Iris pigment epithelial cell (primary cell): ENCODE data around the gene FYB1.
"Not testable (repeated sequence)": the region's sequence is repeated elsewhere in the genome, so short reads cannot be mapped to it uniquely, and the experiment has no call there.

Source experiments
- DNase-seq: peaks from one replicate; pipeline ENCODE4 v3.0.0-alpha.2; 2011; ENCODE audit warnings: low read depth

Gene FYB1

GRCh38 chr5:39226558-39226957 lies 7.2 kb upstream of the FYB1 start:
- no peak for DNase-seq

GRCh38 chr5:39226100-39226451 lies 6.7 kb upstream of the FYB1 start:
- no peak for DNase-seq

GRCh38 chr5:39225405-39226099 lies 6.2 kb upstream of the FYB1 start:
- no peak for DNase-seq

GRCh38 chr5:39224196-39224761 lies 4.9 kb upstream of the FYB1 start:
- peak; percentile 84 for DNase-seq

DNA sequence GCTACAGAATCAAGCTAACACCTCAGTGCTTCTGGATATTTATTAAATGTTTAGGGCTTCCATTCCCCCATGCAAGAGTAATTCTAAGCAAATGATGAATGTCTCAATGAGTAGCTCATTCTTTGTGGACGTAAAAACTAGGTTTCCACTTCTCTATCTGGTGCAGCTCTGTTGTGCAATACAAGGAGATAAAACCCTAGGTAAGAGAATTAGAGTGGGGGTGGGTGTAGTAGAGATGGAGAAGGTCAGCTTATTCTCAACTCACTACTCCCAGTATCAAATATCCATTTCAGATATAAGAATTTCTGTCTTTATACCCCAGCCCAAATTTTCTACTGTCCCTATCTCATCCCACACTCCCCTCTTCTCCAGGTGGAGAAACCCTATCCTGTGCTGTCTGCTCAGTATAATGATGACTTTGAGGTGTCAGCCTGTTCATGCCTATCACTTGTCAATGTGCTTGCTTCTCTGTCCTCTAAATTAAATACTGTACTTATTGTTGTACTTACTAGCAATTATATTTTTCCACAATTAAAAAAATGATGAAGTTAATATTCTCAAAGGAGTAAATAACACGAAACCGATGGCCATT lies 4.3 kb upstream of the FYB1 start:
- DNase-seq, result no peak

DNA sequence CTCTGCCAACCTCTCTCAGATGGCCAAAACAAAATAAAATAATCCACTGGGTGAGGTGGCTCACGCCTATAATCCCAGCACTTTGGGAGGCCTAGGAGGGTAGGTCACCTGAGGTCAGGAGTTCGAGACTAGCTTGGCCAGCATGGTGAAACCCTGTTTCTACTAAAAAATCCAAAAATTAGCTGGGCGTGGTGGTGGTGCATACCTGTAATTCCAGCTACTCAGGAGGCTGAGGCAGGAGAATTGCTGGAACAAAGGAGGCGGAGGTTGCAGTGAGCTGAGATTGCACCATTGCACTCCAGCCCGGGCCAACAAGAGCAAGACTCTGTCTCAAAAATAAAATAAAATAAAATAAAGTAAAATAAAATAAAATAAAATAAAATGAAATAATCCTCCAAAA lies 2.3 kb upstream of the FYB1 start:
- not testable (repeated sequence) for DNase-seq

- no peak for DNase-seq
Measured at GRCh38 chr5:39220280-39221030, 1.1 kb upstream of the FYB1 start.

DNA sequence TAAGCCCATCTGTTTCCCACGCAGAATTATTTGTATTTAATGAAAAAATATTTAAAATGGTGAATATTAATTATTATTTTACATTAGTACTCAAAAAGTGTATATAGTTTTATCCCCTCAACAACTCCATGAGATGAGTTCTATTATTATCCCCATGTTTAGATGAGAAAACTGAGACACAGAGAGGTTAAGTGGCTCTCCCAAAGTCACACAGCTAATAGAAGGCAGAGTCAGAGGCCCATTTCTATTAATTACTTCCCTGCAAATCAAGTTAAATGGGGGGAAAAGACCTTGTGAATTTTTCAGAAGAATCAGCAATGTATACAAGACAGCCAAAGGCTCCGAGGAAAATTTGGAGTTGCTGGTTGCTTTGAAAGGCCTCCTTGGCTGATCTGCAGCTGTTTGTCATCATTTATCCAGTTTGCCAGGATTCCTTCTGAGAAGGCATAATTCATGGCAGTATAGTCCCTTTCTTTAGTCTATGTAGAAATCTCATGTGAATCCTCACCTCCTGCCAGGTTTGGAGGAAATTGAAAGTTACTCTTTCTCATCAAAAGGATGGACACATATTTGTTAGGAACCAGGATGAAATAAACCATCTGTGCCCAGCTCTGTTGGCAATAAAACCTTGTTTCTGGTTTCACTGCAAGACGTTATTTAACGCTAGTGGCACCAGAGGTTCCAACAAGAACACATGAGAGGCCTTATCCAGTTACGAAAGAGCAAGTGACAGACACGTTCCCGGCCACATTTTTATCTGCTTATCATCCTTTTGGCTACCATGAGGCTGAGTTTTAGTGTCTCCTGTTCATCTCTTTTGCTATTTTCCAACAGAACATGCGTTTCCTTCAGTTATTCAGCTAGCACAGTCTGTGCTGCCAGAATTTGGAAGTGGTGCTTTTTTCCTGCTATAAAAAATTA lies 621 bp downstream of the FYB1 start:
- DNase-seq, result no peak

DNA sequence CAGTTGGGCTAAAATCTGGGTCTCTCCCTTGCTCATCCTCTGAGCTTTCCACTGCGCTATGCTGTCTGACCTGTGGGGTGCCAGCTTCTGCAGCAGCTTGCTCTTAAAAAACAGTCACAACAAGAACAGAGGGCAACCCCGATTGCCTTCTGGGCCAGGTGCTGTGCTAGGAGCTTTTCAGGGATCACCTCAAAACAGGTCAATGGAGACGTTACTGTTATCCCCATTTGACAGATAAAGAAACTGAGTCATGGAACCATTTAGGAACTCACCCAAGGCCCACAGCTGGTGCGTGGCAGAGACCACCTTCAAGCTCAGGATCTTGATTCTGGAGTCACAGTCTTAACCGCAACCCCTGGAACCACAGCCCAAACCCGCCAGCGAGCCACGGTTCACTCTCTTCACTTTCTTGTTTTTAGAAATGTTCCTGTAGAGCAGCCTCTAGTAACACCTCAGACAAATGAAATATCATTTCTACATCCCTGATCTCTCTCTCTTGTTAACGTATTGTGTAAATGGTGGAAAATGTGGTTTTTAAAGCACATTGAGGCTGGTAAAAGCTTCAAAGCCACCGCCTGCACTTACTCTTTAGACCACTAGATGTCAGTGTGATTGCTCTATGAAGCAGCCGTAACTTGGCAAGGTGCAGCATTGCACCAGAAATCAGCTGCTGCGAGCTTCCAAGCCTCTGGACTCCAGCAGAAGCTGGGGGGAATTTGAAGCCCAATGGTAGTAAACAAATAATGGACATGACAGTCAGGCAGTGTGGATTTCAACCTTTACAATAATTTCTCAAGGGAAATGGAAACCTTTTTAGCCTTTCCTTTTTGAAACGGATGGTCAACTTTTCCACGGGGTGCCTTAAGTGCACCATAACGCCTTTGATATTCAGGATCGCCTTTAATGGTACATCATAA lies 1.7 kb downstream of the FYB1 start:
- DNase-seq, result peak; percentile 81

- DNase-seq, result no peak
Measured at GRCh38 chr5:39216631-39217030, 2.7 kb downstream of the FYB1 start.

- DNase-seq, result no peak
Measured at GRCh38 chr5:39215857-39216256, 3.5 kb downstream of the FYB1 start.

DNA sequence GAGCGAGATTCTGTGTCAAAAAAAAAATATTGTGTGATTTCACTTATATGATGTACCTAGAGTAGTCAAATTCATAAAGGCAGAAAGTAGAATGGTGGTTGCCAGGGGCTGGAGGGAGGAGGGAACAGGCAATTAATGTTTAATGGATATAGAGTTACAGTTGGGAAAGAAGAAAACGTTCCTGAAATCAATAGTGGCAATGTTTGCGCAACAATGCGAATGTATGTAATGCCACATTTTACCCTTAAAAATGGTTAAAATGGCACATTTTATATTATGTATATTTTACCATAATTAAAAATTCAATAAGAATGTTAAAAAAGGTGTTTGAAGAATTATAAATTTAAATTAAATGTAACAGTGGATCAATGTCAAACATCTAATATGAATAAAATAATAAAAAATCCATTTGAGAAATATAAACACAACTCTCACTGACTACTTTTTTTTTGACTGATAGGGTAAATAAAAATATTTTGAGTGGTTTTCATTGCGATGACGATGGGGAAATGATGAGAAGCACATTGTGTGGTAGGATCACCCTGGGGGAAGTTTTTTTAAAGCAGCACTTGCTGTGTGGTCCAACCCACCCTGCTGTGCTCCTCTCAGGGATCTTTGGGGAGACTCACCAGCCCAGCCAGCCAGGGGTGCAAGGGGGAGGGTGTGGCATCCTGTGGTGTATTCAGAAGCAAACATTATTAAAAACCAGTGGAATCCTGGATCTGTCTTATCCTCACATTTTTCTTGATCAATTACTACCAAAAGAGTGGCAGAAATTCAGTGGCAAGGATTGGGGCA lies 4.3 kb downstream of the FYB1 start:
- no peak for DNase-seq

GRCh38 chr5:39213447-39214207 lies 5.7 kb downstream of the FYB1 start:
- no peak for DNase-seq

- no peak for DNase-seq
Measured at GRCh38 chr5:39211773-39212172, 7.6 kb downstream of the FYB1 start.

- DNase-seq, result no peak
Measured at GRCh38 chr5:39209924-39210323, 9.4 kb downstream of the FYB1 start.

- DNase-seq, result no peak
Measured at GRCh38 chr5:39208471-39208870, 10.9 kb downstream of the FYB1 start.

DNA sequence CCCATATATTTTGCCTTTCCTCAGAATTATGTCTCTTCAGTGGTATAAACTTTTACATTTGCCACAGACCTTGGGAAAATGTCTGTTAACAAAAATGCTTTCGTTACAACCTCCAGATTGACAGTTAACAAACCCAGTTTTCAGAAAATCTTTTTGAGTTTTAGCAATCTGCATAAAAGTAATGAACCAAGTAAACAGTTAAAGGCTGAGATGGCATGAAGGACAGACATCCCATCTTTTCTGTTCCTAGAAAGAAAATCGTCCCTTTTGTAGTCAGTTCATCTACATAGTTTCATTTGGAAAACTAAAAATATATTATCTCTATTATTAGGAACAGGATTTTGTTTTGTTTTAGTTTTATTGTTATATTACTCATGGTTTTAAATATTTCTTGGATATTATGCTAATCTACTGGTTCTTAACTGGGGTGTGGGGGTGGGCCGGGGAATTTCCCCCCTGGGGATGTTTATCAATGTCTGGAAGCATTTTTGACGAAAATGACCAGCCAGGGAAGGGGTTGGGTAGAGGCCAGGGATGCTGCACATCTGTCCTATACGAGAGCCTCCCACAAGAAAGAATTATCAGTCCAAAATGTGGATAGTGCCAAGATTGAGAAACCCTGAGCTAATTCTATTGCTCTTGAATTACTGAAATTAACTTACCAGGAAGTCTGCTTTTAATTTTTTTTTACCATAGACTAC lies 11.9 kb downstream of the FYB1 start:
- no peak for DNase-seq

- no peak for DNase-seq
Measured at GRCh38 chr5:39206630-39207321, 12.6 kb downstream of the FYB1 start.
